Left ventricle myocardium inferior (tissue), 1 donor: ENCODE measurements around the gene GH1. TPM values are rescaled to one million over a fixed set of nuclear protein-coding genes. Genes with fewer than 3 reads are reported as not detected.
"Not testable (repeated sequence)": the region's sequence is repeated elsewhere in the genome, so short reads cannot be mapped to it uniquely, and the experiment has no call there.

Experiments used
- DNase-seq: peaks from one replicate; pipeline ENCODE4 v3.0.0-alpha.2; 2020
- H3K27ac ChIP-seq: fragments of 200-600 bp; replicated peaks from 2 replicates; pipeline ENCODE4 v1.8.0; 2021
- H3K27me3 ChIP-seq: fragments of 200-600 bp; 2 replicates; pipeline ENCODE4 v1.8.0; 2021; ENCODE audit warnings: low read depth
- H3K36me3 ChIP-seq: fragments of 200-600 bp; 2 replicates; pipeline ENCODE4 v1.8.0; 2021
- H3K4me1 ChIP-seq: fragments of 200-600 bp; 2 replicates; pipeline ENCODE4 v1.8.0; 2021
- H3K4me3 ChIP-seq: fragments of 200-600 bp; 2 replicates; pipeline ENCODE4 v1.8.0; 2021; ENCODE audit warnings: mild to moderate bottlenecking, moderate library complexity
- H3K9me3 ChIP-seq: fragments of 200-600 bp; replicated peaks from 2 replicates; pipeline ENCODE4 v1.8.0; 2021
- CTCF ChIP-seq: fragments of 200-600 bp; IDR thresholded peaks from 2 replicates; pipeline ENCODE4 v1.8.0; 2021; ENCODE audit warnings: antibody characterized with exemption, mild to moderate bottlenecking, borderline replicate concordance
- intact Hi-C: fragments of 100-400 bp; cut with micrococcal nuclease; formaldehyde crosslinking; loops from one replicate; pipeline ENCODE4 v1.11.0; 2022
- total RNA-seq: library from RNA; stranded (reverse); fragmentation: NEBNext Ultra II Directional; extraction: Animal tissue kit (Norgen Biotek cat#: 25700); gene quantifications from one replicate; pipeline ENCODE4 v1.2.1, GENCODE V29; 2021
- donor health status: DM: no; HTN: yes; CAD: no; lungs with severe emphysema.

Gene GH1
- total RNA-seq, 1 donor from 2014 or later, result not detected

- not testable (repeated sequence) for H3K36me3 ChIP-seq, H3K4me1 ChIP-seq, H3K27ac ChIP-seq, H3K9me3 ChIP-seq, H3K4me3 ChIP-seq, DNase-seq
- intact Hi-C loops, result loop anchor here (10.0 kb wide), 1 partner anchor 228 kb away; the partner anchor contains the start of gene ERN1
- peak; percentile 21 for TF ChIP-seq CTCF
- H3K27me3 ChIP-seq, result peaks cover 24% of the 10 kb centered on the region
These were observed 11.4 kb downstream of the GH1 start for GRCh38 chr17:63907161-63907778.

GRCh38 chr17:63904796-63905195, 13.8 kb downstream of the GH1 start:
- H3K27ac ChIP-seq, H3K9me3 ChIP-seq, DNase-seq, H3K36me3 ChIP-seq, H3K4me3 ChIP-seq, H3K4me1 ChIP-seq, H3K27me3 ChIP-seq: not testable (repeated sequence)
- intact Hi-C loops, result loop anchor here (10.0 kb wide), 1 partner anchor 230 kb away; the partner anchor contains the start of gene ERN1

GRCh38 chr17:63903787-63904201, 14.8 kb downstream of the GH1 start:
- H3K4me3 ChIP-seq, DNase-seq, H3K27ac ChIP-seq, H3K4me1 ChIP-seq, H3K27me3 ChIP-seq, H3K36me3 ChIP-seq, H3K9me3 ChIP-seq: not testable (repeated sequence)
- peak; percentile 55 for TF ChIP-seq CTCF
- intact Hi-C loops, result loop anchor here (10.0 kb wide), 1 partner anchor 231 kb away; the partner anchor contains the start of gene ERN1

GRCh38 chr17:63901971-63902370, 16.7 kb downstream of the GH1 start:
- intact Hi-C loops, result loop anchor here (10.0 kb wide), 1 partner anchor 233 kb away; the partner anchor contains the start of gene ERN1
- not testable (repeated sequence) for DNase-seq, H3K4me1 ChIP-seq, H3K36me3 ChIP-seq, H3K27ac ChIP-seq, H3K9me3 ChIP-seq, H3K27me3 ChIP-seq, H3K4me3 ChIP-seq

- H3K27me3 ChIP-seq, H3K9me3 ChIP-seq, H3K4me3 ChIP-seq, intact Hi-C loops, DNase-seq, H3K27ac ChIP-seq, H3K4me1 ChIP-seq, H3K36me3 ChIP-seq: not testable (repeated sequence)
These were observed 19.5 kb downstream of the GH1 start for GRCh38 chr17:63898899-63899798.

GRCh38 chr17:63896524-63897354, 21.9 kb downstream of the GH1 start, which contains the start of gene CSH1:
CSH1 (minus strand) TSS chr17:63896574; CDS start chr17:63896511, 63 bp downstream.
- H3K27me3 ChIP-seq, H3K36me3 ChIP-seq, H3K4me3 ChIP-seq, DNase-seq, H3K4me1 ChIP-seq, intact Hi-C loops, H3K27ac ChIP-seq, H3K9me3 ChIP-seq: not testable (repeated sequence)

GRCh38 chr17:63894821-63895220, 23.8 kb downstream of the GH1 start:
- DNase-seq, H3K27ac ChIP-seq, H3K36me3 ChIP-seq, H3K4me3 ChIP-seq, H3K4me1 ChIP-seq, H3K27me3 ChIP-seq, H3K9me3 ChIP-seq, intact Hi-C loops: not testable (repeated sequence)

GRCh38 chr17:63894021-63894420, 24.6 kb downstream of the GH1 start:
- H3K27me3 ChIP-seq, H3K4me3 ChIP-seq, H3K9me3 ChIP-seq, H3K27ac ChIP-seq, H3K4me1 ChIP-seq, H3K36me3 ChIP-seq, intact Hi-C loops, DNase-seq: not testable (repeated sequence)

- intact Hi-C loops, H3K27me3 ChIP-seq, H3K36me3 ChIP-seq, H3K27ac ChIP-seq, H3K4me3 ChIP-seq, DNase-seq, H3K9me3 ChIP-seq, H3K4me1 ChIP-seq: not testable (repeated sequence)
These were observed 26.2 kb downstream of the GH1 start for GRCh38 chr17:63892316-63893037.
